HepG2 (cell line): ENCODE data around the gene SULT1A3. TPM values are rescaled to one million over a fixed set of nuclear protein-coding genes. Genes with fewer than 3 reads are reported as not detected.

Experiments
- AGO1 ChIP-seq: fragments of 200-400 bp; formaldehyde crosslinking; IDR thresholded peaks from 2 replicates; pipeline ENCODE4 v1.6.1; 2017; ENCODE audit warnings: mild to moderate bottlenecking, low read depth, low read length, moderate library complexity; ENCODE audit not compliant: poor library complexity, severe bottlenecking
- CBFB ChIP-seq: sonication (generic); formaldehyde crosslinking; IDR thresholded peaks from 2 replicates; pipeline ENCODE4 v1.4.0; 2020; ENCODE audit warnings: missing genetic modification reagents
- ELK4 ChIP-seq: sonication (generic); formaldehyde crosslinking; IDR thresholded peaks from 2 replicates; pipeline ENCODE4 v1.9.0; 2021; ENCODE audit warnings: missing genetic modification reagents, borderline replicate concordance
- HNF1B ChIP-seq: sonication (generic); formaldehyde crosslinking; IDR thresholded peaks from 2 replicates; pipeline ENCODE4 v1.5.1; 2020; ENCODE audit warnings: mild to moderate bottlenecking, moderate library complexity, missing genetic modification reagents
- MYC ChIP-seq: sonication (generic); formaldehyde crosslinking; IDR thresholded peaks from 2 replicates; pipeline ENCODE4 v1.9.0; 2021; ENCODE audit warnings: missing genetic modification reagents, borderline replicate concordance
- NRL ChIP-seq: sonication (generic); formaldehyde crosslinking; IDR thresholded peaks from 2 replicates; pipeline ENCODE4 v1.5.0; 2020; ENCODE audit warnings: missing genetic modification reagents, mild to moderate bottlenecking, moderate library complexity, borderline replicate concordance
- RFXAP ChIP-seq: sonication (generic); formaldehyde crosslinking; IDR thresholded peaks from 2 replicates; pipeline ENCODE4 v1.4.0; 2020; ENCODE audit warnings: missing genetic modification reagents, borderline replicate concordance
- TBX2 ChIP-seq: sonication (generic); formaldehyde crosslinking; IDR thresholded peaks from 2 replicates; pipeline ENCODE4 v1.5.0; 2020; ENCODE audit warnings: missing genetic modification reagents, mild to moderate bottlenecking, borderline replicate concordance
- ZNF280B ChIP-seq: sonication (generic); formaldehyde crosslinking; IDR thresholded peaks from 2 replicates; pipeline ENCODE4 v1.5.0; 2020; ENCODE audit warnings: missing genetic modification reagents, mild to moderate bottlenecking, borderline replicate concordance
- ZNF343 ChIP-seq: sonication (generic); formaldehyde crosslinking; IDR thresholded peaks from 2 replicates; pipeline ENCODE4 v1.4.0; 2020; ENCODE audit warnings: mild to moderate bottlenecking, missing genetic modification reagents
- ZNF777 ChIP-seq: sonication (generic); formaldehyde crosslinking; IDR thresholded peaks from 2 replicates; pipeline ENCODE4 v1.4.0; 2020; ENCODE audit warnings: missing genetic modification reagents
- polyA plus RNA-seq, 8 experiments: library from polyadenylated mRNA; depleted of rRNA in 3 of 8; stranded (reverse) in 7 of 8; unstranded in 1 of 8; fragments of >200 nt; fragmentation: Illumina TruSeq in 4 of 8; extraction: Trizol in 4 of 8; gene quantifications; 2 replicates each; pipeline versions ENCODE4 v1.2.1 to v1.2.3, GENCODE V29; 2011 to 2016; ENCODE audit warnings: low read depth in 4 of 8, missing spikeins in 1 of 8, mixed read lengths in 1 of 8; ENCODE audit not compliant: insufficient read depth in 1 of 8
- total RNA-seq, 5 experiments: library from RNA; depleted of rRNA; stranded (reverse); fragments of >200 nt; fragmentation: Illumina TruSeq; extraction: Trizol; gene quantifications; 2 replicates each; pipeline ENCODE4 v1.2.3, GENCODE V29; 2016; ENCODE audit warnings: low read depth in 1 of 5
- TF ChIP-seq, protein P1 (sequence below): IDR thresholded peaks from 2 replicates; pipeline ENCODE4 v1.6.1; 2016; ENCODE audit warnings: low read depth
- TF ChIP-seq, protein P2 (sequence below): sonication (generic); formaldehyde crosslinking; conservative IDR thresholded peaks from 2 replicates; pipeline ENCODE4 v1.5.0; 2020; ENCODE audit warnings: missing genetic modification reagents
- TF ChIP-seq, protein P3 (sequence below): IDR thresholded peaks from 2 replicates; pipeline ENCODE4 v1.6.1; 2016; ENCODE audit warnings: missing compliant biosample characterization, missing genetic modification reagents, borderline replicate concordance
- TF ChIP-seq, protein P4 (sequence below): IDR thresholded peaks from 2 replicates; pipeline ENCODE4 v1.6.1; 2016; ENCODE audit warnings: low read depth, control low read depth

The SULT1A3 gene
- total and polyA plus RNA-seq, 2 of the 13 experiments (the other 11 are each of a cell fraction or from before 2014, with no cell fraction given): 21.0 to 28.3 TPM

- TF ChIP-seq, protein P1, sequence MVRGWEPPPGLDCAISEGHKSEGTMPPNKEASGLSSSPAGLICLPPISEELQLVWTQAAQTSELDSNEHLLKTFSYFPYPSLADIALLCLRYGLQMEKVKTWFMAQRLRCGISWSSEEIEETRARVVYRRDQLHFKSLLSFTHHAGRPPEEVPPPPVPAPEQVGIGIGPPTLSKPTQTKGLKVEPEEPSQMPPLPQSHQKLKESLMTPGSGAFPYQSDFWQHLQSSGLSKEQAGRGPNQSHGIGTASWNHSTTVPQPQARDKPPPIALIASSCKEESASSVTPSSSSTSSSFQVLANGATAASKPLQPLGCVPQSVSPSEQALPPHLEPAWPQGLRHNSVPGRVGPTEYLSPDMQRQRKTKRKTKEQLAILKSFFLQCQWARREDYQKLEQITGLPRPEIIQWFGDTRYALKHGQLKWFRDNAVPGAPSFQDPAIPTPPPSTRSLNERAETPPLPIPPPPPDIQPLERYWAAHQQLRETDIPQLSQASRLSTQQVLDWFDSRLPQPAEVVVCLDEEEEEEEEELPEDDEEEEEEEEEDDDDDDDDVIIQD (CRISPR knock-in tag): no peak
- TF ChIP-seq ZNF777 (no peak), ZNF280B (CRISPR knock-in tag) (no peak), HNF1B (CRISPR knock-in tag) (peak; percentile 30; the same call in 1 of the 2 replicates), ELK4 (CRISPR knock-in tag) (no peak), ZNF343 (CRISPR knock-in tag) (no peak), RFXAP (CRISPR knock-in tag) (no peak), TBX2 (0 out of 2 replicates have a peak, but pooled peaks have one; percentile 31), AGO1 (peak; percentile 0), NRL (CRISPR knock-in tag) (peak; percentile 83), CBFB (CRISPR knock-in tag) (0 out of 2 replicates have a peak, but pooled peaks have one; percentile 48), MYC (CRISPR knock-in tag) (0 out of 2 replicates have a peak, but pooled peaks have one; percentile 17)
- TF ChIP-seq, protein P2, sequence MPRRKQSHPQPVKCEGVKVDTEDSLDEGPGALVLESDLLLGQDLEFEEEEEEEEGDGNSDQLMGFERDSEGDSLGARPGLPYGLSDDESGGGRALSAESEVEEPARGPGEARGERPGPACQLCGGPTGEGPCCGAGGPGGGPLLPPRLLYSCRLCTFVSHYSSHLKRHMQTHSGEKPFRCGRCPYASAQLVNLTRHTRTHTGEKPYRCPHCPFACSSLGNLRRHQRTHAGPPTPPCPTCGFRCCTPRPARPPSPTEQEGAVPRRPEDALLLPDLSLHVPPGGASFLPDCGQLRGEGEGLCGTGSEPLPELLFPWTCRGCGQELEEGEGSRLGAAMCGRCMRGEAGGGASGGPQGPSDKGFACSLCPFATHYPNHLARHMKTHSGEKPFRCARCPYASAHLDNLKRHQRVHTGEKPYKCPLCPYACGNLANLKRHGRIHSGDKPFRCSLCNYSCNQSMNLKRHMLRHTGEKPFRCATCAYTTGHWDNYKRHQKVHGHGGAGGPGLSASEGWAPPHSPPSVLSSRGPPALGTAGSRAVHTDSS (CRISPR knock-in tag): no peak
- TF ChIP-seq, protein P3, sequence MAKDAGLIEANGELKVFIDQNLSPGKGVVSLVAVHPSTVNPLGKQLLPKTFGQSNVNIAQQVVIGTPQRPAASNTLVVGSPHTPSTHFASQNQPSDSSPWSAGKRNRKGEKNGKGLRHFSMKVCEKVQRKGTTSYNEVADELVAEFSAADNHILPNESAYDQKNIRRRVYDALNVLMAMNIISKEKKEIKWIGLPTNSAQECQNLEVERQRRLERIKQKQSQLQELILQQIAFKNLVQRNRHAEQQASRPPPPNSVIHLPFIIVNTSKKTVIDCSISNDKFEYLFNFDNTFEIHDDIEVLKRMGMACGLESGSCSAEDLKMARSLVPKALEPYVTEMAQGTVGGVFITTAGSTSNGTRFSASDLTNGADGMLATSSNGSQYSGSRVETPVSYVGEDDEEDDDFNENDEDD (CRISPR knock-in tag): peak; percentile 28; the same call in 1 of the 2 replicates
- TF ChIP-seq, protein P4, sequence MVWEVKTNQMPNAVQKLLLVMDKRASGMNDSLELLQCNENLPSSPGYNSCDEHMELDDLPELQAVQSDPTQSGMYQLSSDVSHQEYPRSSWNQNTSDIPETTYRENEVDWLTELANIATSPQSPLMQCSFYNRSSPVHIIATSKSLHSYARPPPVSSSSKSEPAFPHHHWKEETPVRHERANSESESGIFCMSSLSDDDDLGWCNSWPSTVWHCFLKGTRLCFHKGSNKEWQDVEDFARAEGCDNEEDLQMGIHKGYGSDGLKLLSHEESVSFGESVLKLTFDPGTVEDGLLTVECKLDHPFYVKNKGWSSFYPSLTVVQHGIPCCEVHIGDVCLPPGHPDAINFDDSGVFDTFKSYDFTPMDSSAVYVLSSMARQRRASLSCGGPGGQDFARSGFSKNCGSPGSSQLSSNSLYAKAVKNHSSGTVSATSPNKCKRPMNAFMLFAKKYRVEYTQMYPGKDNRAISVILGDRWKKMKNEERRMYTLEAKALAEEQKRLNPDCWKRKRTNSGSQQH (CRISPR knock-in tag): no peak
Measured at GRCh38 chr16:30184096-30184890, 14.8 kb upstream of the SULT1A3 start (continued).
